Measurements from ENCODE around the gene APBB3. TPM values are rescaled to one million over a fixed set of nuclear protein-coding genes. Genes with fewer than 3 reads are reported as not detected.
A peak's percentile ranks its signal among the peaks of the same experiment; 100 is the strongest.

Gene APBB3
- total RNA-seq, 1 experiment from 2014 or later: 11.4 TPM

- H3K79me2 ChIP-seq (ENCODE audit: low read length): no peaks in the 10 kb centered on the region
- H3F3A ChIP-seq (ENCODE audit: low read length, unreplicated experiment): no peaks in the 10 kb centered on the region
- H3K36me3 ChIP-seq (ENCODE audit: low read depth, low read length): no peaks in the 10 kb centered on the region
- ChIA-PET POLR2A (ENCODE audit: unreplicated experiment) (no interaction called here), CTCF (no interaction called here)
- no peaks in the 10 kb centered on the region for H3K9me2 ChIP-seq (replicated peaks; ENCODE audit: low read length)
- H3K9ac ChIP-seq (ENCODE audit: low read length): no peak overlapping the region
- H2AFZ ChIP-seq (ENCODE audit: low read length): no peak overlapping the region
- H3K4me3 ChIP-seq (ENCODE audit: low read length): no peak overlapping the region
- peak; percentile 20 for DNase-seq
- TF ChIP-seq CTCF (conservative IDR thresholded peaks at IDR 0.05; ENCODE audit: low read depth, low read length) (no peak), EZH2 (IDR thresholded peaks at IDR 0.05; ENCODE audit: low read length, unreplicated experiment) (no peak), EZH2phosphoT487 (IDR thresholded peaks at IDR 0.05; ENCODE audit: borderline replicate concordance, low read length) (no peak)
- H3K4me1 ChIP-seq (ENCODE audit: insufficient read depth, low read length): no peaks in the 10 kb centered on the region
- no peaks in the 10 kb centered on the region for H3K27me3 ChIP-seq (ENCODE audit: low read length)
- intact Hi-C loops (cut with micrococcal nuclease): no loop called here
- no peak overlapping the region for H3K4me2 ChIP-seq (ENCODE audit: low read length)
- H3K27ac ChIP-seq (ENCODE audit: low read length): no peak overlapping the region
- peak; percentile 60 for ATAC-seq
- H4K20me1 ChIP-seq (ENCODE audit: low read length): no peaks in the 10 kb centered on the region
- H3K9me3 ChIP-seq (ENCODE audit: low read length): no peaks in the 10 kb centered on the region
- no TSS peak for BruUV-seq (replicated peaks)
Measured at GRCh38 chr5:140591747-140592372, 27.5 kb upstream of the APBB3 start.

- Histone ChIP-seq H4K20me1 (ENCODE audit: low read length) (no peaks in the 10 kb centered on the region), H3K27ac (ENCODE audit: low read length) (no peak overlapping the region), H3K4me1 (ENCODE audit: insufficient read depth, low read length) (no peaks in the 10 kb centered on the region), H3K27me3 (ENCODE audit: low read length) (no peaks in the 10 kb centered on the region), H3F3A (ENCODE audit: low read length, unreplicated experiment) (no peaks in the 10 kb centered on the region), H3K4me3 (ENCODE audit: low read length) (no peak overlapping the region), H3K79me2 (ENCODE audit: low read length) (no peaks in the 10 kb centered on the region), H3K4me2 (ENCODE audit: low read length) (no peak overlapping the region), H3K9ac (ENCODE audit: low read length) (no peak overlapping the region), H3K36me3 (ENCODE audit: low read depth, low read length) (no peaks in the 10 kb centered on the region), H2AFZ (ENCODE audit: low read length) (no peak overlapping the region), H3K9me2 (replicated peaks; ENCODE audit: low read length) (no peaks in the 10 kb centered on the region), H3K9me3 (ENCODE audit: low read length) (no peaks in the 10 kb centered on the region)
- ATAC-seq: no peak
- CTCF ChIA-PET: no interaction called here
- TF ChIP-seq EZH2 (IDR thresholded peaks at IDR 0.05; ENCODE audit: low read length, unreplicated experiment) (no peak), EZH2phosphoT487 (IDR thresholded peaks at IDR 0.05; ENCODE audit: borderline replicate concordance, low read length) (no peak), CTCF (conservative IDR thresholded peaks at IDR 0.05; ENCODE audit: low read depth, low read length) (no peak)
- POLR2A ChIA-PET (ENCODE audit: unreplicated experiment): no interaction called here
- BruUV-seq (replicated peaks): no TSS peak
- no peak for DNase-seq
- intact Hi-C loops (cut with micrococcal nuclease): no loop called here
Measured at GRCh38 chr5:140590861-140591260, 26.5 kb upstream of the APBB3 start.

GRCh38 chr5:140588311-140589070 is 24.1 kb upstream of the APBB3 start:
- intact Hi-C loops (cut with micrococcal nuclease): no loop called here
- Histone ChIP-seq H2AFZ (ENCODE audit: low read length) (no peak overlapping the region), H3K4me3 (ENCODE audit: low read length) (no peak overlapping the region), H3K27me3 (ENCODE audit: low read length) (no peaks in the 10 kb centered on the region), H3F3A (ENCODE audit: low read length, unreplicated experiment) (no peaks in the 10 kb centered on the region), H3K4me2 (ENCODE audit: low read length) (no peak overlapping the region), H3K79me2 (ENCODE audit: low read length) (no peaks in the 10 kb centered on the region), H3K9me2 (replicated peaks; ENCODE audit: low read length) (no peaks in the 10 kb centered on the region), H4K20me1 (ENCODE audit: low read length) (no peaks in the 10 kb centered on the region), H3K4me1 (ENCODE audit: insufficient read depth, low read length) (no peaks in the 10 kb centered on the region), H3K9me3 (ENCODE audit: low read length) (no peaks in the 10 kb centered on the region), H3K9ac (ENCODE audit: low read length) (no peak overlapping the region), H3K36me3 (ENCODE audit: low read depth, low read length) (no peaks in the 10 kb centered on the region), H3K27ac (ENCODE audit: low read length) (no peak overlapping the region)
- DNase-seq (no peak), ATAC-seq (no peak)
- TF ChIP-seq EZH2 (IDR thresholded peaks at IDR 0.05; ENCODE audit: low read length, unreplicated experiment) (no peak), CTCF (conservative IDR thresholded peaks at IDR 0.05; ENCODE audit: low read depth, low read length) (no peak), EZH2phosphoT487 (IDR thresholded peaks at IDR 0.05; ENCODE audit: borderline replicate concordance, low read length) (no peak)
- POLR2A ChIA-PET (ENCODE audit: unreplicated experiment): no interaction called here
- BruUV-seq (replicated peaks): no TSS peak
- CTCF ChIA-PET: no interaction called here
